BJ (cell line): ENCODE measurements around the gene RIT2. TPM values are rescaled to one million over a fixed set of nuclear protein-coding genes. Genes with fewer than 3 reads are reported as not detected.

Experiments used
- CTCF ChIA-PET: fragments of 350-600 bp; formaldehyde crosslinking; extraction: SDS; loops from one replicate; lab custom pipeline; 2021; ENCODE audit warnings: antibody characterized with exemption, inconsistent platforms; lab: Yijun Ruan, JAX
- POLR2A ChIA-PET: fragments of 300-600 bp; sonication (Branson Sonifier 250); formaldehyde crosslinking; extraction: SDS; loops from one replicate; lab custom pipeline; 2021; ENCODE audit warnings: antibody characterized with exemption; lab: Charles Lee
- DNase-seq: peaks from one replicate; pipeline ENCODE4 v3.0.0-alpha.2; 2011; ENCODE audit warnings: low read depth
- H3K27me3 ChIP-seq: 2 replicates; pipeline ENCODE4 v1.6.0; 2011; ENCODE audit warnings: low read length; ENCODE audit not compliant: control insufficient read depth, insufficient read depth
- H3K36me3 ChIP-seq: 2 replicates; pipeline ENCODE4 v1.5.1; 2011; ENCODE audit warnings: low read length; ENCODE audit not compliant: control insufficient read depth, insufficient read depth
- H3K4me3 ChIP-seq: 2 replicates; pipeline ENCODE4 v1.5.1; 2011; ENCODE audit warnings: low read depth, mild to moderate bottlenecking, control low read depth, low read length
- CTCF ChIP-seq: IDR thresholded peaks from 2 replicates; pipeline ENCODE4 v1.5.1; 2011; ENCODE audit warnings: low read depth, mild to moderate bottlenecking, control low read depth, inconsistent platforms, low read length, moderate library complexity; ENCODE audit not compliant: insufficient read depth
- polyA plus RNA-seq: library from polyadenylated mRNA; depleted of rRNA; stranded (reverse); fragments of >200 nt; gene quantifications from 2 replicates; pipeline ENCODE4 v1.2.3, GENCODE V29; 2011

Gene RIT2
- polyA plus RNA-seq, 1 experiment = not detected

- CTCF ChIA-PET = no interaction called here
Measured at GRCh38 chr18:43077510-43078308, 37.8 kb downstream of the RIT2 start.

GRCh38 chr18:43073771-43074170 is 41.7 kb downstream of the RIT2 start:
- POLR2A ChIA-PET = no interaction called here
- CTCF ChIA-PET = no interaction called here
- no peak for DNase-seq
- H3K4me3 ChIP-seq = no peak overlapping the region
- TF ChIP-seq CTCF = no peak
- H3K36me3 ChIP-seq = no peaks in the 10 kb centered on the region
- H3K27me3 ChIP-seq = no peaks in the 10 kb centered on the region

More at GRCh38 chr18:43077510-43078308, 37.8 kb downstream of the RIT2 start:
- Histone ChIP-seq H3K36me3 (no peaks in the 10 kb centered on the region), H3K27me3 (no peaks in the 10 kb centered on the region), H3K4me3 (no peak overlapping the region)
- TF ChIP-seq CTCF = no peak
- POLR2A ChIA-PET = no interaction called here
- no peak for DNase-seq

- Histone ChIP-seq H3K36me3 (no peaks in the 10 kb centered on the region), H3K27me3 (no peaks in the 10 kb centered on the region), H3K4me3 (no peak overlapping the region)
- ChIA-PET CTCF (no interaction called here), POLR2A (no interaction called here)
- TF ChIP-seq CTCF = no peak
- no peak for DNase-seq
Measured at GRCh38 chr18:43068781-43069180, 46.7 kb downstream of the RIT2 start.

GRCh38 chr18:43067570-43067969 is 47.9 kb downstream of the RIT2 start:
- POLR2A ChIA-PET = no interaction called here
- H3K4me3 ChIP-seq = no peak overlapping the region
- no peak for TF ChIP-seq CTCF
- H3K27me3 ChIP-seq = no peaks in the 10 kb centered on the region
- no peaks in the 10 kb centered on the region for H3K36me3 ChIP-seq
- CTCF ChIA-PET = no interaction called here
- DNase-seq = no peak

- Histone ChIP-seq H3K36me3 (no peaks in the 10 kb centered on the region), H3K4me3 (no peak overlapping the region), H3K27me3 (no peaks in the 10 kb centered on the region)
- CTCF ChIA-PET = no interaction called here
- POLR2A ChIA-PET = no interaction called here
- DNase-seq = no peak
- no peak for TF ChIP-seq CTCF
Measured at GRCh38 chr18:43061816-43062215, 53.7 kb downstream of the RIT2 start.
